SU-DHL-6 (cell line): ENCODE results near the gene ENPP4.

ENCODE experiments used
- H2AFZ ChIP-seq: fragments of 200-600 bp; sonication (generic); 2 replicates; pipeline ENCODE4 v1.6.1; 2014; ENCODE audit warnings: low read depth, mild to moderate bottlenecking, moderate library complexity, mixed read lengths, antibody characterized with exemption, low read length; ENCODE audit not compliant: severe bottlenecking
- H3F3A ChIP-seq: fragments of 200-600 bp; shearing (Covaris generic); 2 replicates; pipeline ENCODE4 v1.6.0; 2016; ENCODE audit warnings: antibody characterized with exemption, mild to moderate bottlenecking; ENCODE audit not compliant: insufficient read depth
- H3K27ac ChIP-seq: fragments of 200-600 bp; sonication (generic); 2 replicates; pipeline ENCODE4 v1.5.1; 2016; ENCODE audit warnings: low read depth, mild to moderate bottlenecking, low read length, moderate library complexity, mixed read lengths
- H3K27me3 ChIP-seq: fragments of 200-600 bp; sonication (generic), shearing (Covaris generic); 2 replicates; pipeline ENCODE4 v1.6.0; 2014; ENCODE audit warnings: mild to moderate bottlenecking, low read length
- H3K36me3 ChIP-seq: fragments of 200-600 bp; sonication (generic); 2 replicates; pipeline ENCODE4 v1.6.1; 2014; ENCODE audit warnings: mild to moderate bottlenecking, low read length, mixed read lengths
- H3K4me2 ChIP-seq: fragments of 300-600, 200-600 bp; shearing (Covaris generic), sonication (generic); 2 replicates; pipeline ENCODE4 v1.6.0; 2014; ENCODE audit warnings: low read length, low read depth, mild to moderate bottlenecking; ENCODE audit not compliant: poor library complexity, severe bottlenecking
- H3K4me3 ChIP-seq: fragments of 200-600 bp; sonication (generic); 2 replicates; pipeline ENCODE4 v1.5.1; 2014; ENCODE audit warnings: antibody characterized with exemption, low read length, mild to moderate bottlenecking, mixed read lengths; ENCODE audit not compliant: insufficient read depth, poor library complexity, severe bottlenecking
- H3K79me2 ChIP-seq: fragments of 200-600 bp; sonication (generic); 2 replicates; pipeline ENCODE4 v1.6.1; 2014; ENCODE audit warnings: mild to moderate bottlenecking, low read length, moderate library complexity; ENCODE audit not compliant: insufficient read depth
- H3K9ac ChIP-seq: fragments of 200-600 bp; sonication (generic); 2 replicates; pipeline ENCODE4 v1.7.0; 2014; ENCODE audit warnings: mild to moderate bottlenecking, low read length
- H3K9me2 ChIP-seq: fragments of 200-600 bp; sonication (generic); replicated peaks from 2 replicates; pipeline ENCODE4 v1.6.1; 2014; ENCODE audit warnings: low read length; ENCODE audit not compliant: insufficient read depth
- H3K9me3 ChIP-seq: fragments of 200-600 bp; sonication (generic); 2 replicates; pipeline ENCODE4 v1.6.1; 2014; ENCODE audit warnings: low read length, mixed read lengths; ENCODE audit not compliant: insufficient read depth
- H4K20me1 ChIP-seq: fragments of 200-600 bp; sonication (generic); 2 replicates; pipeline ENCODE4 v1.6.1; 2014; ENCODE audit warnings: low read depth, mild to moderate bottlenecking, antibody characterized with exemption, low read length, moderate library complexity, mixed read lengths
- CTCF ChIP-seq: fragments of 200-600 bp; sonication (generic); IDR thresholded peaks from one replicate; pipeline ENCODE4 v1.5.1; 2017; ENCODE audit warnings: antibody characterized with exemption, mild to moderate bottlenecking, low read length, moderate library complexity; ENCODE audit not compliant: insufficient read depth, poor library complexity, severe bottlenecking
- EZH2phosphoT487 ChIP-seq: fragments of 200-600 bp; sonication (generic), shearing (Covaris generic); conservative IDR thresholded peaks from 2 replicates; pipeline ENCODE4 v1.6.1; 2018; ENCODE audit warnings: mild to moderate bottlenecking, antibody characterized with exemption, low read length, moderate library complexity, mixed read lengths

The ENPP4 gene

GRCh38 chr6:46174904-46175303, 45.1 kb downstream of the ENPP4 start:
- H3K9ac ChIP-seq = no peak overlapping the region
- peaks cover 17% of the 10 kb centered on the region for H3F3A ChIP-seq
- H4K20me1 ChIP-seq = no peaks in the 10 kb centered on the region
- no peaks in the 10 kb centered on the region for H3K9me3 ChIP-seq
- H3K9me2 ChIP-seq = no peaks in the 10 kb centered on the region
- H3K4me3 ChIP-seq = no peak overlapping the region
- H2AFZ ChIP-seq = no peak overlapping the region
- no peaks in the 10 kb centered on the region for H3K27me3 ChIP-seq
- peaks cover 5% of the 10 kb centered on the region; the same call in 1 of the 2 replicates for H3K79me2 ChIP-seq
- TF ChIP-seq CTCF = no peak
- no peak for TF ChIP-seq EZH2phosphoT487
- H3K27ac ChIP-seq = no peak overlapping the region
- H3K36me3 ChIP-seq = no peaks in the 10 kb centered on the region
- H3K4me2 ChIP-seq = no peak overlapping the region

GRCh38 chr6:46175446-46175845, 45.7 kb downstream of the ENPP4 start:
- H3K9ac ChIP-seq = peak overlapping the region; percentile 9; the same call in 1 of the 2 replicates
- H3K79me2 ChIP-seq = no peaks in the 10 kb centered on the region; the same call in 1 of the 2 replicates
- H3K4me3 ChIP-seq = peak overlapping the region; percentile 7
- H3F3A ChIP-seq = peaks cover 17% of the 10 kb centered on the region
- H3K27me3 ChIP-seq = no peaks in the 10 kb centered on the region
- H3K27ac ChIP-seq = peak overlapping the region; percentile 58
- H2AFZ ChIP-seq = no peak overlapping the region
- no peak for TF ChIP-seq CTCF
- peak overlapping the region; percentile 44 for H3K4me2 ChIP-seq
- H3K36me3 ChIP-seq = no peaks in the 10 kb centered on the region
- H3K9me3 ChIP-seq = no peaks in the 10 kb centered on the region
- no peaks in the 10 kb centered on the region for H4K20me1 ChIP-seq
- no peaks in the 10 kb centered on the region for H3K9me2 ChIP-seq

GRCh38 chr6:46175976-46176375, 46.2 kb downstream of the ENPP4 start:
- no peaks in the 10 kb centered on the region for H3K9me2 ChIP-seq
- H3K27me3 ChIP-seq = no peaks in the 10 kb centered on the region
- peak overlapping the region; percentile 9; the same call in 1 of the 2 replicates for H3K9ac ChIP-seq
- H4K20me1 ChIP-seq = no peaks in the 10 kb centered on the region
- H3F3A ChIP-seq = peaks cover 17% of the 10 kb centered on the region
- no peak for TF ChIP-seq EZH2phosphoT487
- no peak for TF ChIP-seq CTCF
- peak overlapping the region; percentile 58 for H3K27ac ChIP-seq
- H3K36me3 ChIP-seq = no peaks in the 10 kb centered on the region
- peak overlapping the region; percentile 44 for H3K4me2 ChIP-seq
- H3K4me3 ChIP-seq = peak overlapping the region; percentile 7
- H3K79me2 ChIP-seq = no peaks in the 10 kb centered on the region
- peak overlapping the region; percentile 10 for H2AFZ ChIP-seq
- no peaks in the 10 kb centered on the region for H3K9me3 ChIP-seq
